Panc1 (cell line): ENCODE measurements around the gene MORN1.

Source experiments
- CTCF ChIP-seq: fragments of 450-650 bp; IDR thresholded peaks from 2 replicates; pipeline ENCODE4 v1.5.1; 2017; ENCODE audit warnings: mild to moderate bottlenecking
- POLR2AphosphoS5 ChIP-seq: IDR thresholded peaks from 2 replicates; pipeline ENCODE4 v1.6.1; 2012; ENCODE audit warnings: mild to moderate bottlenecking, low read depth, low read length, moderate library complexity
- REST ChIP-seq, 2 experiments: IDR thresholded peaks; 2 replicates each; pipeline ENCODE4 v1.6.1; 2011 to 2012; ENCODE audit warnings: low read depth in 2 of 2, control low read depth in 1 of 2, low read length in 1 of 2, mild to moderate bottlenecking in 1 of 2, moderate library complexity in 1 of 2; ENCODE audit not compliant: insufficient read depth in 1 of 2
- SIN3A ChIP-seq: IDR thresholded peaks from 2 replicates; pipeline ENCODE4 v1.6.1; 2012; ENCODE audit warnings: low read depth, mild to moderate bottlenecking, low read length, moderate library complexity, borderline replicate concordance; ENCODE audit not compliant: insufficient read depth
- TCF7L2 ChIP-seq: IDR thresholded peaks from 2 replicates; pipeline ENCODE4 v1.6.1; 2011; ENCODE audit warnings: mild to moderate bottlenecking, low read depth, low read length, inconsistent platforms

DNA sequence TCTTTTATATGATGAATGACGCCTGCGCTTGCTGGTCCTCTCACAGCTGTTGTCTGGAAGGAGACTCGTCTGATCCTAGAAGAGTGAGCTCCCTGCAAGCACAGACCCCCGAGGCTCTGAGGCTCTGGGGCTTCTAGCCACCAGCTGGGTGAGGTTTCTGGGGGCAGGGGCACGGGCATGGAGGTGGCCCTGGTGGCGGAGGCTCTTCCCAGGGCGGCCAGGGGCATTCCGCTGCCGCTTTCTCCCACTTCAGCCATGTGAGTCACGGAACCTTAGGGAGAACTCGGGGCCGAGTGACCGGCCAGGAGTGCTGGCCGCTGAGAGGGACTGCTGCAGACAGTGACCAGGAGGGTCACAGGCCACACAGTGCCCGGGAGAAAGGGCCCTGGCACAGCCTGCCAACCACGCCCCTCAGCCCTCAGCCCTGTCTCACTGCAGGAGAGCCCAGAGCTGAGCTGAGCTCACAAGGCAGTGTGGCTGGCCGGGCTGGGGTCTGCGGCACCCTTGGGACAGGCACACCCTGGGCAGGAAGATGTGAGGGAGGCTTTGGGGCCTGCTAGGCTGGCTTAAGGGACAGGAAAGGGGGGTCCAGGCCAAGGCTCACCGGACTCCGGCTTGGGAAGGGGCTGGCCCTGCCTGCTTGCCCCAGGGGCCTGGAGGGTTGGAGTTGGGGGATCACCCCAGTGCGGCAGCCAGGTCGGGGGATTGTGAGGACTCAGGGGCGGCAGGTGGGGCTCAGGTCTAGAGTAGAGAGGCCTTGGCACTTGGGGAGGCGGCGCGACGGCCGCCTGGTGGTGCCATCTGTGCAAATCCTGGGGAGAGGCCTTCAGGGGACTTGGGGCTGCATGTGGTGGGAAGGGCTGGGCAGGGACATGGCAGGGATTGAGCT, 35.7 kb downstream of the MORN1 start:
- no peak for TF ChIP-seq CTCF
- TF ChIP-seq POLR2AphosphoS5: no peak
- no peak for TF ChIP-seq SIN3A
- TF ChIP-seq TCF7L2: no peak
- no peak for TF ChIP-seq REST (IDR thresholded peaks at IDR 0.05; ENCODE audit: insufficient read depth in 1 of 2, low read depth in 2 of 2, low read length in 1 of 2)
